Endothelial cell of umbilical vein (primary cell): ENCODE results near the gene KCNH5. TPM values are rescaled to one million over a fixed set of nuclear protein-coding genes. Genes with fewer than 3 reads are reported as not detected.

Experiments
- BruUV-seq: library from RNA; stranded (reverse); fragments of 400-500 nt; replicated peaks from 2 replicates; lab custom pipeline; 2021; lab: Mats Ljungman, UMichigan
- CTCF ChIA-PET: fragments of 300-600, 350-600 bp; sonication (Branson Sonifier 250); formaldehyde crosslinking; loops from one replicate; lab custom pipeline; 2021; ENCODE audit warnings: antibody characterized with exemption, inconsistent platforms; lab: Charles Lee
- POLR2A ChIA-PET: fragments of 300-600, 350-600 bp; sonication (Branson Sonifier 250); formaldehyde crosslinking; loops from one replicate; lab custom pipeline; 2021; ENCODE audit warnings: antibody characterized with exemption, inconsistent platforms; lab: Charles Lee
- DNase-seq: peaks from one replicate; pipeline ENCODE4 v3.0.0-alpha.2; 2011; ENCODE audit warnings: low read depth, low spot score
- FAIRE-seq: peaks from 2 replicates; lab custom pipeline; 2011; peaks lifted over from hg19 to GRCh38; lab: Jason Lieb, UNC
- H2AFZ ChIP-seq: 2 replicates; pipeline ENCODE4 v1.6.0; 2012; ENCODE audit warnings: low read depth, low read length, control low read depth, inconsistent platforms
- H3K27ac ChIP-seq: 2 replicates; pipeline ENCODE4 v1.5.1; 2011; ENCODE audit warnings: low read depth, mild to moderate bottlenecking, control low read depth, low read length, moderate library complexity; ENCODE audit not compliant: insufficient read depth
- H3K27me3 ChIP-seq, 2 experiments: 2 replicates each; pipeline versions ENCODE4 v1.6.0 to v1.6.1; 2011; ENCODE audit warnings: low read length in 2 of 2, mixed read lengths in 1 of 2; ENCODE audit not compliant: control insufficient read depth in 2 of 2, insufficient read depth in 2 of 2
- H3K36me3 ChIP-seq, 2 experiments: 2 replicates in 1 of 2; 3 replicates in 1 of 2; pipeline ENCODE4 v1.5.1; 2011; ENCODE audit warnings: low read length in 2 of 2, mild to moderate bottlenecking in 1 of 2, moderate library complexity in 1 of 2; ENCODE audit not compliant: control insufficient read depth in 2 of 2, insufficient read depth in 2 of 2; ENCODE audit errors: extremely low read depth in 1 of 2
- H3K4me1 ChIP-seq: 3 replicates; pipeline ENCODE4 v1.5.1; 2011; ENCODE audit warnings: mild to moderate bottlenecking, low read length; ENCODE audit not compliant: control insufficient read depth, insufficient read depth; ENCODE audit errors: extremely low read depth
- H3K4me2 ChIP-seq: 2 replicates; pipeline ENCODE4 v1.6.1; 2011; ENCODE audit warnings: low read length, control low read depth, mixed read lengths; ENCODE audit not compliant: insufficient read depth
- H3K4me3 ChIP-seq, 3 experiments: fragments of 200-600 bp in 1 of 3; sonication (generic), shearing (Covaris generic) in 1 of 3; replicated peaks in 1 of 3; 2 replicates each; pipeline ENCODE4 v1.5.1; 2011 to 2016; ENCODE audit warnings: control low read depth in 3 of 3, low read length in 3 of 3, mild to moderate bottlenecking in 2 of 3, inconsistent platforms in 1 of 3, low read depth in 1 of 3, moderate library complexity in 1 of 3; ENCODE audit not compliant: insufficient read depth in 1 of 3
- H3K79me2 ChIP-seq: 2 replicates; pipeline ENCODE4 v1.6.0; 2012; ENCODE audit warnings: low read length, inconsistent platforms; ENCODE audit not compliant: control insufficient read depth, insufficient read depth
- H3K9ac ChIP-seq: replicated peaks from 2 replicates; pipeline ENCODE3; 2011; ENCODE audit warnings: low read length, control low read depth; ENCODE audit not compliant: insufficient read depth; ENCODE audit errors: extremely low read depth
- H3K9me1 ChIP-seq: replicated peaks from 3 replicates; pipeline ENCODE4 v1.6.0; 2011; ENCODE audit warnings: mild to moderate bottlenecking, low read length; ENCODE audit not compliant: control insufficient read depth, insufficient read depth; ENCODE audit errors: extremely low read depth
- H3K9me3 ChIP-seq: replicated peaks from 2 replicates; pipeline ENCODE4 v1.5.1; 2012; ENCODE audit warnings: low read length, inconsistent platforms; ENCODE audit not compliant: control insufficient read depth, insufficient read depth
- H4K20me1 ChIP-seq: replicated peaks from 2 replicates; pipeline ENCODE3; 2011; ENCODE audit warnings: mild to moderate bottlenecking, low read length; ENCODE audit not compliant: control insufficient read depth, insufficient read depth; ENCODE audit errors: extremely low read depth
- CTCF ChIP-seq, 2 donors: IDR thresholded peaks; 1 replicate in 1 of 2; 2 replicates in 1 of 2; pipeline ENCODE4 v1.5.1; 2011; ENCODE audit warnings: low read length in 2 of 2, mild to moderate bottlenecking in 2 of 2, moderate library complexity in 2 of 2, control low read depth in 1 of 2, inconsistent platforms in 1 of 2, low read depth in 1 of 2; ENCODE audit not compliant: insufficient read depth in 1 of 2; ENCODE audit errors: extremely low read depth in 1 of 2
- EZH2 ChIP-seq: IDR thresholded peaks from 2 replicates; pipeline ENCODE4 v1.6.1; 2012; ENCODE audit warnings: borderline replicate concordance, low read depth, mild to moderate bottlenecking, moderate library complexity, low read length, inconsistent platforms; ENCODE audit not compliant: severe bottlenecking
- FOS ChIP-seq: IDR thresholded peaks from 2 replicates; pipeline ENCODE4 v1.6.1; 2011; ENCODE audit warnings: mild to moderate bottlenecking, low read length, moderate library complexity, borderline replicate concordance; ENCODE audit not compliant: insufficient read depth
- GATA2 ChIP-seq: IDR thresholded peaks from 2 replicates; pipeline ENCODE4 v1.7.0; 2011; ENCODE audit warnings: low read depth, mild to moderate bottlenecking, moderate library complexity, mixed read lengths, low read length; ENCODE audit not compliant: insufficient read length, insufficient read depth
- JUN ChIP-seq: IDR thresholded peaks from 2 replicates; pipeline ENCODE4 v1.6.1; 2011; ENCODE audit warnings: borderline replicate concordance, low read depth; ENCODE audit not compliant: insufficient read length, insufficient read depth
- MAX ChIP-seq: IDR thresholded peaks from 2 replicates; pipeline ENCODE4 v1.6.1; 2011; ENCODE audit not compliant: insufficient read depth, insufficient read length
- MYC ChIP-seq: IDR thresholded peaks from one replicate; pipeline ENCODE4 v1.6.1; 2011; ENCODE audit warnings: mild to moderate bottlenecking, low read depth, low read length
- POLR2A ChIP-seq: IDR thresholded peaks from 2 replicates; pipeline ENCODE4 v1.6.1; 2012; ENCODE audit warnings: low read depth, mild to moderate bottlenecking, control low read depth, low read length
- POLR2AphosphoS5 ChIP-seq: IDR thresholded peaks from 2 replicates; pipeline ENCODE4 v1.6.1; 2012; ENCODE audit warnings: low read depth, mild to moderate bottlenecking, control low read depth, low read length, moderate library complexity; ENCODE audit not compliant: insufficient read depth
- dilution Hi-C: fragments of 300-500 bp; cut with MboI; formaldehyde crosslinking; loops from one replicate; pipeline ENCODE4 v1.15.0; 2019; ENCODE audit warnings: low sequenced_read_pairs; ENCODE audit not compliant: extremely low pct_ligation_motif_present
- intact Hi-C: fragments of 100-400 bp; cut with micrococcal nuclease; formaldehyde crosslinking; loops from one replicate; pipeline ENCODE4 v1.10.0; 2022
- polyA plus RNA-seq, 4 experiments: library from polyadenylated mRNA; depleted of rRNA in 3 of 4; stranded (reverse) in 3 of 4; unstranded in 1 of 4; fragments of >200 nt; gene quantifications; 2 replicates each; pipeline versions ENCODE4 v1.2.1 to v1.2.3, GENCODE V29; 2011 to 2012; ENCODE audit warnings: missing spikeins in 1 of 4
- total RNA-seq: library from RNA; stranded (reverse); gene quantifications from 2 replicates; pipeline ENCODE4 v1.2.3, GENCODE V29; 2021

The KCNH5 gene
- total and polyA plus RNA-seq, 2 donors (not counting 3 experiments of a cell fraction or from before 2014, with no cell fraction given): not detected

GRCh38 chr14:62684376-62684775 is 360.9 kb downstream of the KCNH5 start:
- H2AFZ ChIP-seq: no peak overlapping the region
- DNase-seq (no peak), FAIRE-seq (no peak)

GRCh38 chr14:62682208-62682607 is 363.1 kb downstream of the KCNH5 start:
- no peak for FAIRE-seq

More at GRCh38 chr14:62684376-62684775, 360.9 kb downstream of the KCNH5 start:
- Histone ChIP-seq H3K9me1 (no peaks in the 10 kb centered on the region), H3K79me2 (no peaks in the 10 kb centered on the region), H3K9me3 (no peaks in the 10 kb centered on the region), H3K4me2 (no peak overlapping the region), H4K20me1 (no peaks in the 10 kb centered on the region), H3K27ac (no peak overlapping the region), H3K36me3 (no peaks in the 10 kb centered on the region), H3K4me3 (no peak overlapping the region), H3K4me1 (no peaks in the 10 kb centered on the region), H3K27me3 (no peaks in the 10 kb centered on the region), H3K9ac (no peak overlapping the region)
- POLR2A ChIA-PET: no interaction called here
- CTCF ChIA-PET: interaction anchor here (1.0 kb wide), 1 partner anchor 19 kb away, joined by 3 read pairs; no protein-coding TSS in a partner anchor
- intact Hi-C loops (no loop called here), dilution Hi-C loops (no loop called here)
- BruUV-seq: no TSS peak
- no peak for TF ChIP-seq JUN
- no peak for TF ChIP-seq POLR2A

More at GRCh38 chr14:62682208-62682607, 363.1 kb downstream of the KCNH5 start:
- Histone ChIP-seq H3K4me2 (no peak overlapping the region), H3K4me1 (no peaks in the 10 kb centered on the region), H3K9me3 (no peaks in the 10 kb centered on the region), H3K79me2 (no peaks in the 10 kb centered on the region), H3K27me3 (no peaks in the 10 kb centered on the region), H4K20me1 (no peaks in the 10 kb centered on the region), H2AFZ (no peak overlapping the region), H3K27ac (no peak overlapping the region), H3K36me3 (no peaks in the 10 kb centered on the region), H3K9me1 (no peaks in the 10 kb centered on the region), H3K9ac (no peak overlapping the region), H3K4me3 (no peak overlapping the region)
- no TSS peak for BruUV-seq
- CTCF ChIA-PET: no interaction called here
- TF ChIP-seq GATA2 (no peak), POLR2AphosphoS5 (no peak), FOS (no peak), MAX (no peak), POLR2A (no peak), CTCF (IDR thresholded peaks at IDR 0.05; ENCODE audit: extremely low read depth in 1 of 2, insufficient read depth in 1 of 2, low read depth in 1 of 2, low read length in 2 of 2) (no peak), JUN (no peak), EZH2 (no peak), MYC (no peak)
- POLR2A ChIA-PET: no interaction called here
- DNase-seq: no peak
- dilution Hi-C loops (no loop called here), intact Hi-C loops (no loop called here)
